Left lung (tissue), 10 donors: ENCODE measurements around the gene CLDN7. TPM values are rescaled to one million over a fixed set of nuclear protein-coding genes. Genes with fewer than 3 reads are reported as not detected.

ENCODE experiments used
- ATAC-seq: fragments of 200-7000 bp; cut with Tn5 transposase; one replicate; pipeline ENCODE4 v1.9.1; 2020; ENCODE audit warnings: moderate library complexity
- DNase-seq, 4 donors: peaks; one replicate each; pipeline ENCODE4 v3.0.0-alpha.2; 2013 to 2020
- H3K27ac ChIP-seq, 2 donors: fragments of 200-600 bp; sonication (generic) in 1 of 2; one replicate each; pipeline versions ENCODE4 v1.5.0 to v1.8.0; 2020 to 2021
- H3K27me3 ChIP-seq, 2 donors: fragments of 200-600 bp; sonication (generic) in 1 of 2; one replicate each; pipeline versions ENCODE4 v1.5.0 to v1.8.0; 2020 to 2021
- H3K36me3 ChIP-seq, 2 donors: fragments of 200-600 bp; sonication (generic) in 1 of 2; one replicate each; pipeline versions ENCODE4 v1.5.0 to v1.8.0; 2020 to 2021
- H3K4me1 ChIP-seq, 2 donors: fragments of 200-600 bp; one replicate each; pipeline ENCODE4 v1.8.0; 2021
- H3K4me3 ChIP-seq, 2 donors: fragments of 200-600 bp; sonication (generic) in 1 of 2; one replicate each; pipeline versions ENCODE4 v1.5.0 to v1.8.0; 2020 to 2021; ENCODE audit warnings: mild to moderate bottlenecking in 1 of 2
- H3K9me3 ChIP-seq, 2 donors: fragments of 200-600 bp; sonication (generic) in 1 of 2; one replicate each; pipeline versions ENCODE4 v1.5.0 to v1.8.0; 2020 to 2021
- CTCF ChIP-seq, 2 donors: fragments of 200-600 bp; sonication (generic) in 1 of 2; IDR thresholded peaks; one replicate each; pipeline versions ENCODE4 v1.5.0 to v1.8.0; 2021; ENCODE audit warnings: antibody characterized with exemption in 2 of 2
- intact Hi-C, 2 donors: fragments of 100-400 bp; cut with DNase I; formaldehyde crosslinking; loops; one replicate each; pipeline versions ENCODE4 v1.11.2 to v1.14.2; 2022
- polyA plus RNA-seq, 6 donors: library from polyadenylated mRNA; unstranded; fragments of 120-200 nt; gene quantifications; one replicate each; pipeline ENCODE4 v1.2.1, GENCODE V29; 2013; ENCODE audit not compliant: insufficient read length in 6 of 6
- total RNA-seq, 2 donors: library from RNA; stranded (reverse); fragmentation: NEBNext Ultra II Directional; extraction: Animal tissue kit (Norgen Biotek cat#: 25700); gene quantifications; one replicate each; pipeline ENCODE4 v1.2.1, GENCODE V29; 2021
- donor health status: DM: no; HTN: yes; CAD: no.
- donor health status: DM: no; HTN: no; CAD: no.

The CLDN7 gene
- total and polyA plus RNA-seq, 8 donors: 26.0 to 197 (median 36.5) TPM

GRCh38 chr17:7289256-7290032 is 27.2 kb upstream of the CLDN7 start:
- intact Hi-C loops: loop anchor here (10.0 kb wide), 1 partner anchor 245 kb away; the partner anchor contains the start of gene SLC16A11 (in 2 of the 2)

GRCh38 chr17:7285679-7286078 is 23.4 kb upstream of the CLDN7 start:
- H3K27me3 ChIP-seq: peaks cover 0 to 73% of the 10 kb centered on the region in 2 donors
- no peak overlapping the region for H3K4me3 ChIP-seq
- intact Hi-C loops: no loop called here
- ATAC-seq: no peak
- H3K36me3 ChIP-seq: no peaks in the 10 kb centered on the region
- no peak for TF ChIP-seq CTCF (IDR thresholded peaks at IDR 0.05)
- H3K27ac ChIP-seq: no peak overlapping the region
- no peaks in the 10 kb centered on the region for H3K9me3 ChIP-seq
- DNase-seq: no peak
- peaks cover 16 to 20% of the 10 kb centered on the region in 2 donors for H3K4me1 ChIP-seq

More at GRCh38 chr17:7289256-7290032, 27.2 kb upstream of the CLDN7 start:
- Histone ChIP-seq H3K4me3 (no peak overlapping the region), H3K27ac (no peak overlapping the region), H3K4me1 (peaks cover 4 to 9% of the 10 kb centered on the region in 2 donors), H3K36me3 (no peaks in the 10 kb centered on the region), H3K9me3 (no peaks in the 10 kb centered on the region), H3K27me3 (peaks cover 12 to 74% of the 10 kb centered on the region in 2 donors)
- DNase-seq: no peak
- TF ChIP-seq CTCF (IDR thresholded peaks at IDR 0.05): no peak
- no peak for ATAC-seq

GRCh38 chr17:7284911-7285310 is 22.6 kb upstream of the CLDN7 start:
- H3K27ac ChIP-seq: no peak overlapping the region
- no peak for TF ChIP-seq CTCF (IDR thresholded peaks at IDR 0.05)
- no peaks in the 10 kb centered on the region for H3K9me3 ChIP-seq
- H3K36me3 ChIP-seq: no peaks in the 10 kb centered on the region
- DNase-seq: no peak
- intact Hi-C loops: no loop called here
- no peak for ATAC-seq
- H3K4me1 ChIP-seq: peaks cover 17 to 24% of the 10 kb centered on the region in 2 donors
- no peak overlapping the region for H3K4me3 ChIP-seq
- peaks cover 0 to 66% of the 10 kb centered on the region in 2 donors for H3K27me3 ChIP-seq

GRCh38 chr17:7283471-7284216 is 21.4 kb upstream of the CLDN7 start:
- ATAC-seq (no peak), DNase-seq (no peak)
- peaks cover 0 to 58% of the 10 kb centered on the region in 2 donors for H3K27me3 ChIP-seq
- H3K27ac ChIP-seq: no peak overlapping the region
- H3K36me3 ChIP-seq: no peaks in the 10 kb centered on the region
- no peaks in the 10 kb centered on the region for H3K9me3 ChIP-seq
- peaks cover 17 to 24% of the 10 kb centered on the region in 2 donors for H3K4me1 ChIP-seq
- TF ChIP-seq CTCF (IDR thresholded peaks at IDR 0.05): no peak
- intact Hi-C loops: no loop called here
- no peak overlapping the region for H3K4me3 ChIP-seq

- H3K4me3 ChIP-seq: no peak overlapping the region
- peaks cover 0 to 52% of the 10 kb centered on the region in 2 donors for H3K27me3 ChIP-seq
- intact Hi-C loops: no loop called here
- TF ChIP-seq CTCF (IDR thresholded peaks at IDR 0.05): no peak
- H3K36me3 ChIP-seq: no peaks in the 10 kb centered on the region
- ATAC-seq (no peak), DNase-seq (no peak)
- H3K9me3 ChIP-seq: no peaks in the 10 kb centered on the region
- H3K27ac ChIP-seq: no peak overlapping the region
- H3K4me1 ChIP-seq: peaks cover 17 to 24% of the 10 kb centered on the region in 2 donors
These were observed 20.6 kb upstream of the CLDN7 start for GRCh38 chr17:7282752-7283321.
